K562 (cell line): ENCODE measurements around the gene AMN1. TPM values are rescaled to one million over a fixed set of nuclear protein-coding genes. Genes with fewer than 3 reads are reported as not detected.
A peak's percentile ranks its signal among the peaks of the same experiment; 100 is the strongest.

ENCODE experiments used
- CEBPG ChIP-seq, 3 experiments: fragments of 200-800 bp in 1 of 3; sonication (Bioruptor generic) in 1 of 3; sonication (generic) in 1 of 3; formaldehyde crosslinking in 1 of 3; IDR thresholded peaks in 2 of 3; conservative IDR thresholded peaks in 1 of 3; 2 replicates each; pipeline versions ENCODE4 v1.6.1 to v1.8.0; 2016 to 2022; ENCODE audit warnings: missing compliant biosample characterization in 2 of 3, missing genetic modification characterization in 2 of 3, mild to moderate bottlenecking in 1 of 3, missing genetic modification reagents in 1 of 3
- MCM5 ChIP-seq: fragments of 450-650 bp; IDR thresholded peaks from 2 replicates; pipeline ENCODE4 v1.6.1; 2016; ENCODE audit warnings: low read depth
- MIER1 ChIP-seq: fragments of 450-650 bp; IDR thresholded peaks from 2 replicates; pipeline ENCODE4 v1.6.1; 2016; ENCODE audit warnings: antibody characterized with exemption, mild to moderate bottlenecking, low read depth
- MTA2 ChIP-seq: fragments of 450-650 bp; IDR thresholded peaks from 2 replicates; pipeline ENCODE4 v1.6.1; 2016; ENCODE audit warnings: low read depth
- RFX5 ChIP-seq: IDR thresholded peaks from 2 replicates; pipeline ENCODE4 v1.6.1; 2011; ENCODE audit warnings: low read depth, mild to moderate bottlenecking, improper control_type of control experiment, low read length
- SMAD1 ChIP-seq: fragments of 150-350 bp; IDR thresholded peaks from 2 replicates; pipeline ENCODE4 v1.6.1; 2014; ENCODE audit warnings: low read length, low read depth; ENCODE audit not compliant: partially characterized antibody
- ZC3H11A ChIP-seq: IDR thresholded peaks from 2 replicates; pipeline ENCODE4 v1.6.1; 2012; ENCODE audit warnings: low read depth, low read length, improper control_type of control experiment
- ZNF324 ChIP-seq: fragments of 250-450 bp; sonication (Bioruptor Pico); IDR thresholded peaks from 2 replicates; pipeline ENCODE4 v1.4.0; 2020; ENCODE audit warnings: mild to moderate bottlenecking
- ZNF583 ChIP-seq: fragments of 250-450 bp; sonication (Bioruptor Pico); IDR thresholded peaks from 2 replicates; pipeline ENCODE4 v1.4.0; 2020
- polyA plus RNA-seq, 8 experiments: library from polyadenylated mRNA; depleted of rRNA in 4 of 8; stranded (reverse) in 5 of 8; unstranded in 3 of 8; fragments of >200 nt; fragmentation: Nextera tagmentation in 2 of 8; fragmentation: Illumina TruSeq in 1 of 8; extraction: Ambion mirVana in 2 of 8; extraction: Trizol in 1 of 8; gene quantifications; 2 replicates each; pipeline versions ENCODE4 v1.2.1 to v1.2.3, GENCODE V29; 2011 to 2014; ENCODE audit warnings: inconsistent platforms in 1 of 8, missing spikeins in 1 of 8
- total RNA-seq, 7 experiments: library from RNA; depleted of rRNA in 6 of 7; stranded (reverse); fragments of >200 nt in 6 of 7; fragmentation: Illumina TruSeq in 2 of 7; extraction: Trizol in 2 of 7; gene quantifications; 2 replicates each; pipeline versions ENCODE4 v1.2.1 to v1.2.3, GENCODE V29; 2011 to 2021; ENCODE audit warnings: low replicate concordance in 1 of 7
- TF ChIP-seq, protein P1 (sequence below): fragments of 250-450 bp; sonication (Bioruptor Pico); IDR thresholded peaks from 2 replicates; pipeline ENCODE4 v1.8.0; 2021; ENCODE audit warnings: borderline replicate concordance, mild to moderate bottlenecking, moderate library complexity; ENCODE audit not compliant: poor library complexity, severe bottlenecking
- TF ChIP-seq, protein P2 (sequence below): fragments of 450-650 bp; IDR thresholded peaks from 2 replicates; pipeline ENCODE4 v1.6.1; 2016; ENCODE audit warnings: low read depth, mild to moderate bottlenecking, moderate library complexity
- TF ChIP-seq, protein P3 (sequence below): fragments of 450-650 bp; IDR thresholded peaks from 2 replicates; pipeline ENCODE4 v1.6.1; 2016; ENCODE audit warnings: mild to moderate bottlenecking

AMN1 gene
- total and polyA plus RNA-seq, 9 of the 15 experiments (the other 6 are each of a cell fraction or from before 2014, with no cell fraction given) = 5.2 to 27.6 (median 13.0) TPM

- no peak for TF ChIP-seq MCM5
- TF ChIP-seq RFX5 = peak; percentile 69; the same call in 1 of the 2 replicates
- TF ChIP-seq, protein P1, sequence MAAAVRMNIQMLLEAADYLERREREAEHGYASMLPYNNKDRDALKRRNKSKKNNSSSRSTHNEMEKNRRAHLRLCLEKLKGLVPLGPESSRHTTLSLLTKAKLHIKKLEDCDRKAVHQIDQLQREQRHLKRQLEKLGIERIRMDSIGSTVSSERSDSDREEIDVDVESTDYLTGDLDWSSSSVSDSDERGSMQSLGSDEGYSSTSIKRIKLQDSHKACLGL (CRISPR knock-in tag) = no peak
- peak; percentile 32; the same call in 1 of the 2 replicates for TF ChIP-seq ZNF583 (CRISPR knock-in tag)
- no peak for TF ChIP-seq ZC3H11A
- TF ChIP-seq, protein P2, sequence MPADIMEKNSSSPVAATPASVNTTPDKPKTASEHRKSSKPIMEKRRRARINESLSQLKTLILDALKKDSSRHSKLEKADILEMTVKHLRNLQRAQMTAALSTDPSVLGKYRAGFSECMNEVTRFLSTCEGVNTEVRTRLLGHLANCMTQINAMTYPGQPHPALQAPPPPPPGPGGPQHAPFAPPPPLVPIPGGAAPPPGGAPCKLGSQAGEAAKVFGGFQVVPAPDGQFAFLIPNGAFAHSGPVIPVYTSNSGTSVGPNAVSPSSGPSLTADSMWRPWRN = no peak; the same call in 1 of the 2 replicates
- TF ChIP-seq MTA2 = no peak
- peak; percentile 60 for TF ChIP-seq SMAD1
- no peak for TF ChIP-seq MIER1
- TF ChIP-seq CEBPG (CRISPR knock-in tag; IDR thresholded peaks at IDR 0.05) = no peak
- no peak for TF ChIP-seq CEBPG (tag; conservative IDR thresholded peaks at IDR 0.05 in 1 of 2, IDR thresholded peaks at IDR 0.05 in 1 of 2)
- no peak for TF ChIP-seq ZNF324
- TF ChIP-seq, protein P3, sequence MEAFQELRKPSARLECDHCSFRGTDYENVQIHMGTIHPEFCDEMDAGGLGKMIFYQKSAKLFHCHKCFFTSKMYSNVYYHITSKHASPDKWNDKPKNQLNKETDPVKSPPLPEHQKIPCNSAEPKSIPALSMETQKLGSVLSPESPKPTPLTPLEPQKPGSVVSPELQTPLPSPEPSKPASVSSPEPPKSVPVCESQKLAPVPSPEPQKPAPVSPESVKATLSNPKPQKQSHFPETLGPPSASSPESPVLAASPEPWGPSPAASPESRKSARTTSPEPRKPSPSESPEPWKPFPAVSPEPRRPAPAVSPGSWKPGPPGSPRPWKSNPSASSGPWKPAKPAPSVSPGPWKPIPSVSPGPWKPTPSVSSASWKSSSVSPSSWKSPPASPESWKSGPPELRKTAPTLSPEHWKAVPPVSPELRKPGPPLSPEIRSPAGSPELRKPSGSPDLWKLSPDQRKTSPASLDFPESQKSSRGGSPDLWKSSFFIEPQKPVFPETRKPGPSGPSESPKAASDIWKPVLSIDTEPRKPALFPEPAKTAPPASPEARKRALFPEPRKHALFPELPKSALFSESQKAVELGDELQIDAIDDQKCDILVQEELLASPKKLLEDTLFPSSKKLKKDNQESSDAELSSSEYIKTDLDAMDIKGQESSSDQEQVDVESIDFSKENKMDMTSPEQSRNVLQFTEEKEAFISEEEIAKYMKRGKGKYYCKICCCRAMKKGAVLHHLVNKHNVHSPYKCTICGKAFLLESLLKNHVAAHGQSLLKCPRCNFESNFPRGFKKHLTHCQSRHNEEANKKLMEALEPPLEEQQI = peak; percentile 85; the same call in 1 of the 2 replicates
Observed at GRCh38 chr12:31728917-31729640, at the start of gene AMN1 (continued).
